PC-3 (cell line): Measurements from ENCODE around the gene GPC6.

Experiments used
- EZH2phosphoT487 ChIP-seq: fragments of 300-600 bp; sonication (generic); IDR thresholded peaks from 2 replicates; pipeline ENCODE4 v1.6.1; 2018; ENCODE audit warnings: mild to moderate bottlenecking, antibody characterized with exemption, low read length, borderline replicate concordance
- TF ChIP-seq, protein P1 (sequence below): fragments of 300-600 bp; sonication (generic); conservative IDR thresholded peaks from 2 replicates; pipeline ENCODE4 v1.5.1; 2017; ENCODE audit warnings: antibody characterized with exemption, low read depth, mild to moderate bottlenecking, low read length

- TF ChIP-seq, protein P1, sequence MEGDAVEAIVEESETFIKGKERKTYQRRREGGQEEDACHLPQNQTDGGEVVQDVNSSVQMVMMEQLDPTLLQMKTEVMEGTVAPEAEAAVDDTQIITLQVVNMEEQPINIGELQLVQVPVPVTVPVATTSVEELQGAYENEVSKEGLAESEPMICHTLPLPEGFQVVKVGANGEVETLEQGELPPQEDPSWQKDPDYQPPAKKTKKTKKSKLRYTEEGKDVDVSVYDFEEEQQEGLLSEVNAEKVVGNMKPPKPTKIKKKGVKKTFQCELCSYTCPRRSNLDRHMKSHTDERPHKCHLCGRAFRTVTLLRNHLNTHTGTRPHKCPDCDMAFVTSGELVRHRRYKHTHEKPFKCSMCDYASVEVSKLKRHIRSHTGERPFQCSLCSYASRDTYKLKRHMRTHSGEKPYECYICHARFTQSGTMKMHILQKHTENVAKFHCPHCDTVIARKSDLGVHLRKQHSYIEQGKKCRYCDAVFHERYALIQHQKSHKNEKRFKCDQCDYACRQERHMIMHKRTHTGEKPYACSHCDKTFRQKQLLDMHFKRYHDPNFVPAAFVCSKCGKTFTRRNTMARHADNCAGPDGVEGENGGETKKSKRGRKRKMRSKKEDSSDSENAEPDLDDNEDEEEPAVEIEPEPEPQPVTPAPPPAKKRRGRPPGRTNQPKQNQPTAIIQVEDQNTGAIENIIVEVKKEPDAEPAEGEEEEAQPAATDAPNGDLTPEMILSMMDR: no peak
- TF ChIP-seq EZH2phosphoT487: no peak
Measured at GRCh38 chr13:94309576-94309975, 1083.0 kb downstream of the GPC6 start.
